WTC11 (cell line): ENCODE measurements around the gene NT5DC1.

Experiments
- CREM ChIP-seq: sonication (generic); formaldehyde crosslinking; IDR thresholded peaks from 2 replicates; pipeline ENCODE4 v1.8.1; 2022; ENCODE audit warnings: mild to moderate bottlenecking, missing genetic modification reagents, moderate library complexity
- MAX ChIP-seq: sonication (generic); formaldehyde crosslinking; IDR thresholded peaks from 2 replicates; pipeline ENCODE4 v1.8.0; 2022; ENCODE audit warnings: mild to moderate bottlenecking, missing genetic modification reagents
- NFE2L1 ChIP-seq: sonication (generic); formaldehyde crosslinking; IDR thresholded peaks from 2 replicates; pipeline ENCODE4 v1.8.1; 2023; ENCODE audit warnings: missing genetic modification reagents
- ZNF232 ChIP-seq: sonication (generic); formaldehyde crosslinking; IDR thresholded peaks from 2 replicates; pipeline ENCODE4 v1.8.0; 2022; ENCODE audit warnings: mild to moderate bottlenecking, missing genetic modification reagents
- ZNF317 ChIP-seq: sonication (generic); formaldehyde crosslinking; IDR thresholded peaks from 2 replicates; pipeline ENCODE4 v1.8.1; 2023; ENCODE audit warnings: low read depth, mild to moderate bottlenecking, moderate library complexity, missing genetic modification reagents, borderline replicate concordance
- TF ChIP-seq, protein P1 (sequence below): fragments of 200-600 bp; IDR thresholded peaks from 2 replicates; pipeline ENCODE4 v1.8.0; 2022; ENCODE audit warnings: antibody characterized with exemption
- TF ChIP-seq, protein P2 (sequence below): sonication (generic); formaldehyde crosslinking; IDR thresholded peaks from 2 replicates; pipeline ENCODE4 v1.8.0; 2022; ENCODE audit warnings: mild to moderate bottlenecking, missing genetic modification reagents
- TF ChIP-seq, protein P3 (sequence below): sonication (generic); formaldehyde crosslinking; conservative IDR thresholded peaks from 2 replicates; pipeline ENCODE4 v1.8.1; 2023; ENCODE audit warnings: mild to moderate bottlenecking, low read depth, missing genetic modification reagents, moderate library complexity
- TF ChIP-seq, protein P4 (sequence below): sonication (generic); formaldehyde crosslinking; IDR thresholded peaks from 2 replicates; pipeline ENCODE4 v1.8.1; 2022; ENCODE audit warnings: low read depth, mild to moderate bottlenecking, moderate library complexity, missing genetic modification reagents, borderline replicate concordance
- TF ChIP-seq, protein P5 (sequence below): fragments of 250-450 bp; sonication (Bioruptor Pico); IDR thresholded peaks from 2 replicates; pipeline ENCODE4 v1.9.0; 2021; ENCODE audit warnings: mild to moderate bottlenecking, borderline replicate concordance
- TF ChIP-seq, protein P6 (sequence below): sonication (generic); formaldehyde crosslinking; conservative IDR thresholded peaks from 2 replicates; pipeline ENCODE4 v1.8.1; 2022; ENCODE audit warnings: mild to moderate bottlenecking, missing genetic modification reagents

DNA sequence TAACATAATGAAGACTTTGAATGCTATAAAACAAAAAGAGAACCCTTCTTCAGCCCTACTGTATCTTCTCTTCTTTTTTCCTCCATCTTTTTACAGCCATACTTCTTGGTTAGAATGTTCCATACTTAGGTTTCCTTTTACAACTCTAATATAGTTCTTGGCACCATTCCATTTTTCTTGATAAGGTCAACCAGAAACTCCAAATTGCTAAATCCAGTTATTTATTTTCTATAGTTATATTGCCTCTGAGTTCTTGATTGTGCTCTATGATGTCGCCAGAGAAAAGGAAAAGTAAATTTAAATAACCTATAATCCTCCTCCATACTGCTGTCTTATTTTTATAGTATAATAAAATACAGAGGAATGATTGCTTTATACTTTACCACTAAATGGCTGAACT lies 52.0 kb downstream of the NT5DC1 start:
- TF ChIP-seq, protein P1, sequence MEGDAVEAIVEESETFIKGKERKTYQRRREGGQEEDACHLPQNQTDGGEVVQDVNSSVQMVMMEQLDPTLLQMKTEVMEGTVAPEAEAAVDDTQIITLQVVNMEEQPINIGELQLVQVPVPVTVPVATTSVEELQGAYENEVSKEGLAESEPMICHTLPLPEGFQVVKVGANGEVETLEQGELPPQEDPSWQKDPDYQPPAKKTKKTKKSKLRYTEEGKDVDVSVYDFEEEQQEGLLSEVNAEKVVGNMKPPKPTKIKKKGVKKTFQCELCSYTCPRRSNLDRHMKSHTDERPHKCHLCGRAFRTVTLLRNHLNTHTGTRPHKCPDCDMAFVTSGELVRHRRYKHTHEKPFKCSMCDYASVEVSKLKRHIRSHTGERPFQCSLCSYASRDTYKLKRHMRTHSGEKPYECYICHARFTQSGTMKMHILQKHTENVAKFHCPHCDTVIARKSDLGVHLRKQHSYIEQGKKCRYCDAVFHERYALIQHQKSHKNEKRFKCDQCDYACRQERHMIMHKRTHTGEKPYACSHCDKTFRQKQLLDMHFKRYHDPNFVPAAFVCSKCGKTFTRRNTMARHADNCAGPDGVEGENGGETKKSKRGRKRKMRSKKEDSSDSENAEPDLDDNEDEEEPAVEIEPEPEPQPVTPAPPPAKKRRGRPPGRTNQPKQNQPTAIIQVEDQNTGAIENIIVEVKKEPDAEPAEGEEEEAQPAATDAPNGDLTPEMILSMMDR: no peak
- no peak for TF ChIP-seq ZNF232 (CRISPR knock-in tag)
- TF ChIP-seq MAX (CRISPR knock-in tag): no peak
- TF ChIP-seq, protein P2, sequence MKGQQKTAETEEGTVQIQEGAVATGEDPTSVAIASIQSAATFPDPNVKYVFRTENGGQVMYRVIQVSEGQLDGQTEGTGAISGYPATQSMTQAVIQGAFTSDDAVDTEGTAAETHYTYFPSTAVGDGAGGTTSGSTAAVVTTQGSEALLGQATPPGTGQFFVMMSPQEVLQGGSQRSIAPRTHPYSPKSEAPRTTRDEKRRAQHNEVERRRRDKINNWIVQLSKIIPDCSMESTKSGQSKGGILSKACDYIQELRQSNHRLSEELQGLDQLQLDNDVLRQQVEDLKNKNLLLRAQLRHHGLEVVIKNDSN (CRISPR knock-in tag): no peak
- TF ChIP-seq, protein P3, sequence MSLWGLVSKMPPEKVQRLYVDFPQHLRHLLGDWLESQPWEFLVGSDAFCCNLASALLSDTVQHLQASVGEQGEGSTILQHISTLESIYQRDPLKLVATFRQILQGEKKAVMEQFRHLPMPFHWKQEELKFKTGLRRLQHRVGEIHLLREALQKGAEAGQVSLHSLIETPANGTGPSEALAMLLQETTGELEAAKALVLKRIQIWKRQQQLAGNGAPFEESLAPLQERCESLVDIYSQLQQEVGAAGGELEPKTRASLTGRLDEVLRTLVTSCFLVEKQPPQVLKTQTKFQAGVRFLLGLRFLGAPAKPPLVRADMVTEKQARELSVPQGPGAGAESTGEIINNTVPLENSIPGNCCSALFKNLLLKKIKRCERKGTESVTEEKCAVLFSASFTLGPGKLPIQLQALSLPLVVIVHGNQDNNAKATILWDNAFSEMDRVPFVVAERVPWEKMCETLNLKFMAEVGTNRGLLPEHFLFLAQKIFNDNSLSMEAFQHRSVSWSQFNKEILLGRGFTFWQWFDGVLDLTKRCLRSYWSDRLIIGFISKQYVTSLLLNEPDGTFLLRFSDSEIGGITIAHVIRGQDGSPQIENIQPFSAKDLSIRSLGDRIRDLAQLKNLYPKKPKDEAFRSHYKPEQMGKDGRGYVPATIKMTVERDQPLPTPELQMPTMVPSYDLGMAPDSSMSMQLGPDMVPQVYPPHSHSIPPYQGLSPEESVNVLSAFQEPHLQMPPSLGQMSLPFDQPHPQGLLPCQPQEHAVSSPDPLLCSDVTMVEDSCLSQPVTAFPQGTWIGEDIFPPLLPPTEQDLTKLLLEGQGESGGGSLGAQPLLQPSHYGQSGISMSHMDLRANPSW (CRISPR knock-in tag): no peak
- TF ChIP-seq, protein P4, sequence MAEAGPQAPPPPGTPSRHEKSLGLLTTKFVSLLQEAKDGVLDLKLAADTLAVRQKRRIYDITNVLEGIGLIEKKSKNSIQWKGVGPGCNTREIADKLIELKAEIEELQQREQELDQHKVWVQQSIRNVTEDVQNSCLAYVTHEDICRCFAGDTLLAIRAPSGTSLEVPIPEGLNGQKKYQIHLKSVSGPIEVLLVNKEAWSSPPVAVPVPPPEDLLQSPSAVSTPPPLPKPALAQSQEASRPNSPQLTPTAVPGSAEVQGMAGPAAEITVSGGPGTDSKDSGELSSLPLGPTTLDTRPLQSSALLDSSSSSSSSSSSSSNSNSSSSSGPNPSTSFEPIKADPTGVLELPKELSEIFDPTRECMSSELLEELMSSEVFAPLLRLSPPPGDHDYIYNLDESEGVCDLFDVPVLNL (CRISPR knock-in tag): no peak
- no peak for TF ChIP-seq CREM (CRISPR knock-in tag)
- no peak for TF ChIP-seq NFE2L1 (CRISPR knock-in tag)
- TF ChIP-seq, protein P5, sequence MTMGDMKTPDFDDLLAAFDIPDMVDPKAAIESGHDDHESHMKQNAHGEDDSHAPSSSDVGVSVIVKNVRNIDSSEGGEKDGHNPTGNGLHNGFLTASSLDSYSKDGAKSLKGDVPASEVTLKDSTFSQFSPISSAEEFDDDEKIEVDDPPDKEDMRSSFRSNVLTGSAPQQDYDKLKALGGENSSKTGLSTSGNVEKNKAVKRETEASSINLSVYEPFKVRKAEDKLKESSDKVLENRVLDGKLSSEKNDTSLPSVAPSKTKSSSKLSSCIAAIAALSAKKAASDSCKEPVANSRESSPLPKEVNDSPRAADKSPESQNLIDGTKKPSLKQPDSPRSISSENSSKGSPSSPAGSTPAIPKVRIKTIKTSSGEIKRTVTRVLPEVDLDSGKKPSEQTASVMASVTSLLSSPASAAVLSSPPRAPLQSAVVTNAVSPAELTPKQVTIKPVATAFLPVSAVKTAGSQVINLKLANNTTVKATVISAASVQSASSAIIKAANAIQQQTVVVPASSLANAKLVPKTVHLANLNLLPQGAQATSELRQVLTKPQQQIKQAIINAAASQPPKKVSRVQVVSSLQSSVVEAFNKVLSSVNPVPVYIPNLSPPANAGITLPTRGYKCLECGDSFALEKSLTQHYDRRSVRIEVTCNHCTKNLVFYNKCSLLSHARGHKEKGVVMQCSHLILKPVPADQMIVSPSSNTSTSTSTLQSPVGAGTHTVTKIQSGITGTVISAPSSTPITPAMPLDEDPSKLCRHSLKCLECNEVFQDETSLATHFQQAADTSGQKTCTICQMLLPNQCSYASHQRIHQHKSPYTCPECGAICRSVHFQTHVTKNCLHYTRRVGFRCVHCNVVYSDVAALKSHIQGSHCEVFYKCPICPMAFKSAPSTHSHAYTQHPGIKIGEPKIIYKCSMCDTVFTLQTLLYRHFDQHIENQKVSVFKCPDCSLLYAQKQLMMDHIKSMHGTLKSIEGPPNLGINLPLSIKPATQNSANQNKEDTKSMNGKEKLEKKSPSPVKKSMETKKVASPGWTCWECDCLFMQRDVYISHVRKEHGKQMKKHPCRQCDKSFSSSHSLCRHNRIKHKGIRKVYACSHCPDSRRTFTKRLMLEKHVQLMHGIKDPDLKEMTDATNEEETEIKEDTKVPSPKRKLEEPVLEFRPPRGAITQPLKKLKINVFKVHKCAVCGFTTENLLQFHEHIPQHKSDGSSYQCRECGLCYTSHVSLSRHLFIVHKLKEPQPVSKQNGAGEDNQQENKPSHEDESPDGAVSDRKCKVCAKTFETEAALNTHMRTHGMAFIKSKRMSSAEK (CRISPR knock-in tag): no peak
- TF ChIP-seq, protein P6, sequence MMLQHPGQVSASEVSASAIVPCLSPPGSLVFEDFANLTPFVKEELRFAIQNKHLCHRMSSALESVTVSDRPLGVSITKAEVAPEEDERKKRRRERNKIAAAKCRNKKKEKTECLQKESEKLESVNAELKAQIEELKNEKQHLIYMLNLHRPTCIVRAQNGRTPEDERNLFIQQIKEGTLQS (CRISPR knock-in tag): no peak
- no peak for TF ChIP-seq ZNF317 (CRISPR knock-in tag)
